Measurements from ENCODE around the gene G2E3.

DNA sequence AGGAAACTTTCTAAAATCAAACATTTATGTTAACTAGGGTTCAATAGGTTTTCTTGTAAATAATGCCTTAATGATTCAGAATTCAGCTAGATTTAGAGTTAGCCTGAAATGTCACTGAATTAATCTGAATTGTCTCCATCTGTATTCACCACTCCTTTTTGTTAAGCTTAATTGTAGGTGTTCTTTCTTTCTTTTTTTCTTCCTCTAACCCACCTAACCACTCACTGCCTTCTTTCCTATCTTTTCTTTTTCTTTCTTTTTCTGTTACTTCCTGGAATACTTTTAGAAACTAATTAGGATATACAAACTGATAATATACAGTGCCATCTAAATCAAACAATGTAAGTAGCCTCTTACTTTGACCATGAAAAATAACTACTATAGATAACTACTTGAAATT, 29.9 kb downstream of the G2E3 start:
- TF ChIP-seq, protein P1, sequence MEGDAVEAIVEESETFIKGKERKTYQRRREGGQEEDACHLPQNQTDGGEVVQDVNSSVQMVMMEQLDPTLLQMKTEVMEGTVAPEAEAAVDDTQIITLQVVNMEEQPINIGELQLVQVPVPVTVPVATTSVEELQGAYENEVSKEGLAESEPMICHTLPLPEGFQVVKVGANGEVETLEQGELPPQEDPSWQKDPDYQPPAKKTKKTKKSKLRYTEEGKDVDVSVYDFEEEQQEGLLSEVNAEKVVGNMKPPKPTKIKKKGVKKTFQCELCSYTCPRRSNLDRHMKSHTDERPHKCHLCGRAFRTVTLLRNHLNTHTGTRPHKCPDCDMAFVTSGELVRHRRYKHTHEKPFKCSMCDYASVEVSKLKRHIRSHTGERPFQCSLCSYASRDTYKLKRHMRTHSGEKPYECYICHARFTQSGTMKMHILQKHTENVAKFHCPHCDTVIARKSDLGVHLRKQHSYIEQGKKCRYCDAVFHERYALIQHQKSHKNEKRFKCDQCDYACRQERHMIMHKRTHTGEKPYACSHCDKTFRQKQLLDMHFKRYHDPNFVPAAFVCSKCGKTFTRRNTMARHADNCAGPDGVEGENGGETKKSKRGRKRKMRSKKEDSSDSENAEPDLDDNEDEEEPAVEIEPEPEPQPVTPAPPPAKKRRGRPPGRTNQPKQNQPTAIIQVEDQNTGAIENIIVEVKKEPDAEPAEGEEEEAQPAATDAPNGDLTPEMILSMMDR (IDR thresholded peaks at IDR 0.05): no peak
- TF ChIP-seq EZH2phosphoT487 (IDR thresholded peaks at IDR 0.05): no peak

Measured in neural progenitor cell (in vitro differentiated cells).